Measurements from ENCODE around the gene PSMB10.
A peak's percentile ranks its signal among the peaks of the same experiment; 100 is the strongest.
"Not testable (repeated sequence)": the region's sequence is repeated elsewhere in the genome, so short reads cannot be mapped to it uniquely, and the experiment has no call there.

PSMB10 gene

DNA sequence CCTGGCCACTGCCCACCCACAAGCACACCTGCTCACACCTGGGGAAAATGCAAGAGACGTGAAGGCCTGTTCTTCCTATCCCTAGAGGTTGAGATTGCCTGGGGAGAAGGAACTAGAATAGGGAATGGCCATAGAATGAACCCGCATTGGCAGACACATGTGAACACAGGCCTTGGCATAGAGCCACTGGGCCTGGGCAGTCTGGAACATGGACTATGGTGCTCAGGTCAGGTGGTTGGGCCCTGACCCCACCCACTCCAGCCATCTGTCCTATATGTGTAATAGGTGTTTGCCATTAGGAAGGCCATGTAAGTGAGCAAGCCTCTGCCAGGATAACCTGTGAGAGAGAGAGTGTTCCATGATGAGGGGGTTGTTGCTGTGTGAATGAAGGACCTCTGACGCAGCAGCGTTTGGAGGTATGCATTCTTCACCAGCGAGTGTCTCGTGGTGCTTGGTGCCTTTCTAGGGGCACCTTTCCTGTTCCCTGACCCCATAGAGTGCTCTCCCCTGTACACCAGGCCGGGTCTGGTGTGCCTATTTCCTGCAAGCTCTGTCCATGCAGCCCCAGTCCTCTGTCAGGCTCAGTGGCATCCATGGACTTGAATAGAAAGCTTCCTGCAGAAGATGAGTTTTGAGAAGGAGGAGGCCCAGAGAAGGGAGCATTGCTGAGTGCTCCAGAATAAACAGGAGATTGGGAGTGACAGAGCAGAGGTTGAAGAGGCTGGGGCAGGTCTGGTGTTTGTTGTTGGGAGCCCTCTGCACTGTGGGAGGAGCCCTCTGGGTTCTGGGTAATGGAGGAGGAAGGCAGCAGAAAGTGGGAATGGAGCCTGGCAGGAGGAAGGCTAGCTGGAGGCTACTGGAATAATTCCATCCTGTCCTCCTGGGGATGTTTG is 20.6 kb downstream of the PSMB10 start:
- H3K4me3 ChIP-seq (ENCODE audit: control insufficient read depth, low read depth, low read length) = no peak overlapping the region
- TF ChIP-seq, protein P1, sequence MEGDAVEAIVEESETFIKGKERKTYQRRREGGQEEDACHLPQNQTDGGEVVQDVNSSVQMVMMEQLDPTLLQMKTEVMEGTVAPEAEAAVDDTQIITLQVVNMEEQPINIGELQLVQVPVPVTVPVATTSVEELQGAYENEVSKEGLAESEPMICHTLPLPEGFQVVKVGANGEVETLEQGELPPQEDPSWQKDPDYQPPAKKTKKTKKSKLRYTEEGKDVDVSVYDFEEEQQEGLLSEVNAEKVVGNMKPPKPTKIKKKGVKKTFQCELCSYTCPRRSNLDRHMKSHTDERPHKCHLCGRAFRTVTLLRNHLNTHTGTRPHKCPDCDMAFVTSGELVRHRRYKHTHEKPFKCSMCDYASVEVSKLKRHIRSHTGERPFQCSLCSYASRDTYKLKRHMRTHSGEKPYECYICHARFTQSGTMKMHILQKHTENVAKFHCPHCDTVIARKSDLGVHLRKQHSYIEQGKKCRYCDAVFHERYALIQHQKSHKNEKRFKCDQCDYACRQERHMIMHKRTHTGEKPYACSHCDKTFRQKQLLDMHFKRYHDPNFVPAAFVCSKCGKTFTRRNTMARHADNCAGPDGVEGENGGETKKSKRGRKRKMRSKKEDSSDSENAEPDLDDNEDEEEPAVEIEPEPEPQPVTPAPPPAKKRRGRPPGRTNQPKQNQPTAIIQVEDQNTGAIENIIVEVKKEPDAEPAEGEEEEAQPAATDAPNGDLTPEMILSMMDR (conservative IDR thresholded peaks at IDR 0.05; ENCODE audit: control insufficient read depth, insufficient read depth, low read depth, low read length) = no peak
- DNase-seq (ENCODE audit: low read depth) = no peak

- not testable (repeated sequence) for H3K4me3 ChIP-seq (ENCODE audit: control insufficient read depth, low read depth, low read length); DNase-seq (ENCODE audit: low read depth)
Observed at GRCh38 chr16:67915496-67915769, 21.2 kb downstream of the PSMB10 start.

- no peak for DNase-seq (ENCODE audit: low read depth)
- no peak overlapping the region for H3K4me3 ChIP-seq (ENCODE audit: control insufficient read depth, low read depth, low read length)
- TF ChIP-seq, protein P1 (conservative IDR thresholded peaks at IDR 0.05; ENCODE audit: control insufficient read depth, insufficient read depth, low read depth, low read length) = no peak
Observed at GRCh38 chr16:67914758-67915495, 21.7 kb downstream of the PSMB10 start.

DNA sequence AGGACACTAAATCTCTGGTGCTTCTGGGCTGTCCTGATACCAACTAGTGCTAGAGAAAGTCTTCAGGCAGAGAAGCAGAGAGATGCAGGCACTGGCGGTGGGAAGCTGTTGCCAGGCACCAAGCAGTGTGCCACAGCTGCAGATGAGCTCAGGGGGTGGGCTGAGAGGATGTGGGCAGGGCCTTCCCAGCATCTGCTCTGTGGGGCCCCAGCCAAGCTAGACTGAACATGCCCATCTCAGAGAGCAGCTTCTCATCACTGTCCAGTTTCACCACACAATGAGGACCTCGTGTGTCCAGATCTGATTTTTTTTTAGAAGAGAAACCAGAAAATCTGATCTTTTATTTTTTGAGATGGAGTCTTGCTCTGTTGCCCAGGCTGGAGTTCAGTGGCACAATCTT is 26.5 kb downstream of the PSMB10 start:
- DNase-seq (ENCODE audit: low read depth) = peak; percentile 74
- TF ChIP-seq, protein P1 (conservative IDR thresholded peaks at IDR 0.05; ENCODE audit: control insufficient read depth, insufficient read depth, low read depth, low read length) = no peak
- H3K4me3 ChIP-seq (ENCODE audit: control insufficient read depth, low read depth, low read length) = no peak overlapping the region

GRCh38 chr16:67909056-67909742 is 27.5 kb downstream of the PSMB10 start:
- no peak for DNase-seq (ENCODE audit: low read depth)
- TF ChIP-seq, protein P1 (conservative IDR thresholded peaks at IDR 0.05; ENCODE audit: control insufficient read depth, insufficient read depth, low read depth, low read length) = no peak
- no peak overlapping the region for H3K4me3 ChIP-seq (ENCODE audit: control insufficient read depth, low read depth, low read length)

- TF ChIP-seq, protein P1 (conservative IDR thresholded peaks at IDR 0.05; ENCODE audit: control insufficient read depth, insufficient read depth, low read depth, low read length) = no peak
- DNase-seq (ENCODE audit: low read depth) = no peak
- H3K4me3 ChIP-seq (ENCODE audit: control insufficient read depth, low read depth, low read length) = no peak overlapping the region
Observed at GRCh38 chr16:67907397-67908180, 29.1 kb downstream of the PSMB10 start.
